ENCODE results near the gene DNAJC30.
A peak's percentile ranks its signal among the peaks of the same experiment; 100 is the strongest.
"Not testable (repeated sequence)": the region's sequence is repeated elsewhere in the genome, so short reads cannot be mapped to it uniquely, and the experiment has no call there.

Gene DNAJC30

DNA sequence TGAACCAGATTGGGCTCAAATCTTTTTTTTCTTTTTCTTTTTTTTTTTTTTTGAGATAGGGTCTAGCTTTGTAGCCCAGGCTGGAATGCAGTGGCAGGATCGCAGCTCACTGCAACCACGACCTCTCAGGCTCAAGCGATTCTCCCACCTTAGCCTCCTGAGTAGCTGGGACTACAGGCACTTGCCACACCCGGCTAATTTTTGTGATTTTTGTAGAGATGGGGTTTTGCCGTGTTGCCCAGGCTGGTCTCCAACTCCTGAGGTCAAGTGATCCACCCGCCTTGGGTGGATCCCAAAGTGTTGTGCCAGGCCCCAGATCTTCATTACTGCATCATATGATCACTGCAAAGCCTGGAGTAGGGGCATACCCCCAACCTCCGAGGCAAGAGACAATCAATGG lies 2.8 kb downstream of the DNAJC30 start:
- H3K4me2 ChIP-seq, result peak overlapping the region; percentile 96
- no peaks in the 10 kb centered on the region for H3K36me3 ChIP-seq (ENCODE audit: insufficient read depth)
- peaks cover 38% of the 10 kb centered on the region for H3K4me1 ChIP-seq (ENCODE audit: low read depth, poor library complexity, severe bottlenecking)
- H3K9ac ChIP-seq, result no peak overlapping the region; the same call in 1 of the 2 replicates
- no peak overlapping the region for H3K4me3 ChIP-seq (IDR thresholded peaks at IDR 0.05; ENCODE audit: insufficient read depth, low read depth, low read length)
- no peak overlapping the region for H2AFZ ChIP-seq (ENCODE audit: low read depth)
- H3K27me3 ChIP-seq (ENCODE audit: insufficient read depth, low read depth), result no peaks in the 10 kb centered on the region
- no peaks in the 10 kb centered on the region for H4K20me1 ChIP-seq (ENCODE audit: insufficient read depth)
- H3K79me2 ChIP-seq (ENCODE audit: insufficient read depth, low read depth), result peaks cover 56% of the 10 kb centered on the region
- TF ChIP-seq, protein P1, sequence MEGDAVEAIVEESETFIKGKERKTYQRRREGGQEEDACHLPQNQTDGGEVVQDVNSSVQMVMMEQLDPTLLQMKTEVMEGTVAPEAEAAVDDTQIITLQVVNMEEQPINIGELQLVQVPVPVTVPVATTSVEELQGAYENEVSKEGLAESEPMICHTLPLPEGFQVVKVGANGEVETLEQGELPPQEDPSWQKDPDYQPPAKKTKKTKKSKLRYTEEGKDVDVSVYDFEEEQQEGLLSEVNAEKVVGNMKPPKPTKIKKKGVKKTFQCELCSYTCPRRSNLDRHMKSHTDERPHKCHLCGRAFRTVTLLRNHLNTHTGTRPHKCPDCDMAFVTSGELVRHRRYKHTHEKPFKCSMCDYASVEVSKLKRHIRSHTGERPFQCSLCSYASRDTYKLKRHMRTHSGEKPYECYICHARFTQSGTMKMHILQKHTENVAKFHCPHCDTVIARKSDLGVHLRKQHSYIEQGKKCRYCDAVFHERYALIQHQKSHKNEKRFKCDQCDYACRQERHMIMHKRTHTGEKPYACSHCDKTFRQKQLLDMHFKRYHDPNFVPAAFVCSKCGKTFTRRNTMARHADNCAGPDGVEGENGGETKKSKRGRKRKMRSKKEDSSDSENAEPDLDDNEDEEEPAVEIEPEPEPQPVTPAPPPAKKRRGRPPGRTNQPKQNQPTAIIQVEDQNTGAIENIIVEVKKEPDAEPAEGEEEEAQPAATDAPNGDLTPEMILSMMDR (conservative IDR thresholded peaks at IDR 0.05; ENCODE audit: low read depth, low read length), result no peak
- H3K27ac ChIP-seq, result peak overlapping the region; percentile 74

GRCh38 chr7:73679709-73680108 lies 3.5 kb downstream of the DNAJC30 start:
- Histone ChIP-seq H3K27me3 (ENCODE audit: insufficient read depth, low read depth) (no peaks in the 10 kb centered on the region), H3K27ac (peak overlapping the region; percentile 74), H4K20me1 (ENCODE audit: insufficient read depth) (no peaks in the 10 kb centered on the region), H3K4me2 (peak overlapping the region; percentile 96), H3K79me2 (ENCODE audit: insufficient read depth, low read depth) (peaks cover 48% of the 10 kb centered on the region), H3K36me3 (ENCODE audit: insufficient read depth) (no peaks in the 10 kb centered on the region), H2AFZ (ENCODE audit: low read depth) (no peak overlapping the region), H3K4me1 (ENCODE audit: low read depth, poor library complexity, severe bottlenecking) (peaks cover 38% of the 10 kb centered on the region), H3K9ac (peak overlapping the region; percentile 22; the same call in 1 of the 2 replicates), H3K4me3 (IDR thresholded peaks at IDR 0.05; ENCODE audit: insufficient read depth, low read depth, low read length) (no peak overlapping the region)
- TF ChIP-seq, protein P1 (conservative IDR thresholded peaks at IDR 0.05; ENCODE audit: low read depth, low read length), result no peak

DNA sequence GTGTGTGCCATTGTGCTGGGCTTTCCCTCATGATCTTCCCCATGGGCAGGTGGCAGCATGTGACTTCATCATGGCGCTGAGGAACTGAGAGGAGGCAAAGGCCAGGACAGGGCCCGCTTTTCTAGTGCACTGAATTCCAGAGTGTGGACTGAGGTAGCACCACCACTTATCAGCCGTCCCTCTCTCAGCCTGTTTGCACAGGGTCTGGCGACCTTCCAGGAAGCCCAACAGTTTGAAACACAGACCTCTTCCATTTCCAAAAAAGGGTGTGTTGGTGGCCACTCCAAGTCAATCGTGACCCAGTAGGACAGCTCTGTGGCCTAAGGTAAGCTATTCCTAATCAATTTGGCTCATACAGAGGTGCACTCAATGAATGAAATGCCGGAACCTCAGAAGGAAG lies 4.4 kb downstream of the DNAJC30 start:
- no peak overlapping the region for H3K4me3 ChIP-seq (IDR thresholded peaks at IDR 0.05; ENCODE audit: insufficient read depth, low read depth, low read length)
- H3K79me2 ChIP-seq (ENCODE audit: insufficient read depth, low read depth), result peaks cover 40% of the 10 kb centered on the region
- H3K9ac ChIP-seq, result no peak overlapping the region; the same call in 1 of the 2 replicates
- no peaks in the 10 kb centered on the region for H3K36me3 ChIP-seq (ENCODE audit: insufficient read depth)
- peak overlapping the region; percentile 74; the same call in 1 of the 2 replicates for H3K27ac ChIP-seq
- H4K20me1 ChIP-seq (ENCODE audit: insufficient read depth), result no peaks in the 10 kb centered on the region
- H3K4me2 ChIP-seq, result peak overlapping the region; percentile 96; the same call in 1 of the 2 replicates
- H3K4me1 ChIP-seq (ENCODE audit: low read depth, poor library complexity, severe bottlenecking), result peaks cover 38% of the 10 kb centered on the region
- H2AFZ ChIP-seq (ENCODE audit: low read depth), result no peak overlapping the region
- TF ChIP-seq, protein P1 (conservative IDR thresholded peaks at IDR 0.05; ENCODE audit: low read depth, low read length), result no peak
- no peaks in the 10 kb centered on the region for H3K27me3 ChIP-seq (ENCODE audit: insufficient read depth, low read depth)

DNA sequence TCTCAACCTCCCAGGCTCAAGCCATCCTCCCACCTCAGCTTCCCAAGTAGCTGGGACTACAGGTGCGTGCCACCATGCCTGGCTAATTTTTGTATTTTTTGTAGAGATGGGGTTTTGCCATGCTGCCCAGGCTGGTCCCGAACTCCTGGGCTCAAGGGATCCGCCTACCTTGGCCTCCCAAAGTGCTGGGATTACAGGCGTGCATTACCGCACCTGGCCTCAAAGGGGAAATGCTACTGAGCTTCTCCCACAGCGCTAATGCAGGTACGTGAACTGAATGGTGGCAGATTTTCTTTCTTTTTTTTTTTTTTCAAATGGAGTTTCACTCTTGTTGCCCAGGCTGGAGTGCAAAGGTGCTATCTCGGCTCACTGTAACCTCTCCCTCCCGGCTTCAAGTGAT lies 7.2 kb downstream of the DNAJC30 start:
- not testable (repeated sequence) for H3K27ac ChIP-seq; H3K4me2 ChIP-seq; H3K36me3 ChIP-seq (ENCODE audit: insufficient read depth); H3K9ac ChIP-seq; H2AFZ ChIP-seq (ENCODE audit: low read depth); H4K20me1 ChIP-seq (ENCODE audit: insufficient read depth); H3K4me3 ChIP-seq (IDR thresholded peaks at IDR 0.05; ENCODE audit: insufficient read depth, low read depth, low read length); H3K27me3 ChIP-seq (ENCODE audit: insufficient read depth, low read depth)
- Histone ChIP-seq H3K4me1 (ENCODE audit: low read depth, poor library complexity, severe bottlenecking) (peaks cover 25% of the 10 kb centered on the region), H3K79me2 (ENCODE audit: insufficient read depth, low read depth) (peaks cover 17% of the 10 kb centered on the region)

GRCh38 chr7:73674468-73675124 lies 8.7 kb downstream of the DNAJC30 start:
- no peaks in the 10 kb centered on the region for H3K36me3 ChIP-seq (ENCODE audit: insufficient read depth)
- no peaks in the 10 kb centered on the region; the same call in 1 of the 2 replicates for H3K27me3 ChIP-seq (ENCODE audit: insufficient read depth, low read depth)
- peaks cover 11% of the 10 kb centered on the region; the same call in 1 of the 2 replicates for H3K79me2 ChIP-seq (ENCODE audit: insufficient read depth, low read depth)
- TF ChIP-seq, protein P1 (conservative IDR thresholded peaks at IDR 0.05; ENCODE audit: low read depth, low read length), result no peak
- H3K9ac ChIP-seq, result no peak overlapping the region
- no peak overlapping the region for H3K4me3 ChIP-seq (IDR thresholded peaks at IDR 0.05; ENCODE audit: insufficient read depth, low read depth, low read length)
- no peak overlapping the region for H3K4me2 ChIP-seq
- H4K20me1 ChIP-seq (ENCODE audit: insufficient read depth), result no peaks in the 10 kb centered on the region
- no peak overlapping the region for H2AFZ ChIP-seq (ENCODE audit: low read depth)
- H3K27ac ChIP-seq, result no peak overlapping the region
- peaks cover 10% of the 10 kb centered on the region for H3K4me1 ChIP-seq (ENCODE audit: low read depth, poor library complexity, severe bottlenecking)

Measured in KMS-11 (cell line).